HCT116 (cell line): ENCODE results near the gene LYSMD2. TPM values are rescaled to one million over a fixed set of nuclear protein-coding genes. Genes with fewer than 3 reads are reported as not detected.

Source experiments
- ATAC-seq: fragments of 200-7000 bp; cut with Tn5 transposase; 2 replicates; pipeline ENCODE4 v1.9.1; 2020; ENCODE audit warnings: mild to moderate bottlenecking, moderate library complexity
- BruUV-seq: library from RNA; stranded (reverse); fragments of 400-500 nt; replicated peaks from 2 replicates; lab custom pipeline; 2021; lab: Mats Ljungman, UMichigan
- CTCF ChIA-PET: fragments of 300-600 bp; sonication (Branson Sonifier 250); formaldehyde crosslinking; loops from one replicate; lab custom pipeline; 2021; ENCODE audit warnings: antibody characterized with exemption; lab: Charles Lee
- POLR2A ChIA-PET: fragments of 300-600, 350-600 bp; sonication (Branson Sonifier 250); formaldehyde crosslinking; loops from one replicate; lab custom pipeline; 2021; ENCODE audit warnings: antibody characterized with exemption; lab: Charles Lee
- RAD21 ChIA-PET, 2 experiments: fragments of 300-600 bp; sonication (Branson Sonifier 250); formaldehyde crosslinking; loops; one replicate each; lab custom pipeline; 2023; ENCODE audit warnings: low total read pairs in 2 of 2; ENCODE audit not compliant: uncharacterized antibody in 2 of 2, unreplicated experiment in 2 of 2, low non-redundant PET in 1 of 2; lab: Charles Lee
- DNase-seq: peaks from one replicate; pipeline ENCODE4 v3.0.0-alpha.2; 2010; ENCODE audit warnings: low read depth, low spot score
- H2AFZ ChIP-seq: fragments of 200-600 bp; shearing (Covaris generic), sonication (generic); 2 replicates; pipeline ENCODE4 v1.6.1; 2017; ENCODE audit warnings: low read depth, mixed run types, mixed read lengths, antibody characterized with exemption, low read length; ENCODE audit not compliant: poor library complexity, severe bottlenecking
- H3K27ac ChIP-seq: 2 replicates; pipeline ENCODE4 v1.5.1; 2012; ENCODE audit warnings: low read depth, low read length
- H3K27me3 ChIP-seq: fragments of 200-600 bp; sonication (generic); 2 replicates; pipeline ENCODE4 v1.6.1; 2016; ENCODE audit warnings: mixed run types, low read length, mixed read lengths; ENCODE audit not compliant: insufficient read depth
- H3K36me3 ChIP-seq, 2 experiments: fragments of 200-500 bp in 1 of 2; fragments of 200-600 bp in 1 of 2; sonication (Bioruptor generic) in 1 of 2; sonication (generic) in 1 of 2; 2 replicates each; pipeline versions ENCODE4 v1.5.1 to v1.6.1; 2014 to 2016; ENCODE audit warnings: low read length in 2 of 2, inconsistent platforms in 1 of 2, mixed read lengths in 1 of 2, mixed run types in 1 of 2; ENCODE audit not compliant: insufficient read depth in 2 of 2, control insufficient read depth in 1 of 2
- H3K4me1 ChIP-seq, 2 experiments: fragments of 200-600 bp in 1 of 2; sonication (generic) in 1 of 2; 2 replicates each; pipeline versions ENCODE4 v1.5.1 to v1.6.1; 2012 to 2017; ENCODE audit warnings: low read length in 2 of 2, inconsistent platforms in 1 of 2, mild to moderate bottlenecking in 1 of 2, mixed read lengths in 1 of 2, mixed run types in 1 of 2, moderate library complexity in 1 of 2; ENCODE audit not compliant: insufficient read depth in 2 of 2, control insufficient read depth in 1 of 2
- H3K4me2 ChIP-seq: fragments of 200-600 bp; sonication (generic); 2 replicates; pipeline ENCODE4 v1.6.1; 2017; ENCODE audit warnings: mixed run types, low read length, mixed read lengths
- H3K4me3 ChIP-seq, 2 experiments: fragments of 200-600 bp in 1 of 2; sonication (generic) in 1 of 2; replicated peaks in 1 of 2; 2 replicates each; pipeline ENCODE4 v1.5.1; 2011 to 2016; ENCODE audit warnings: low read length in 2 of 2, control low read depth in 1 of 2, low read depth in 1 of 2, mild to moderate bottlenecking in 1 of 2, mixed read lengths in 1 of 2, mixed run types in 1 of 2
- H3K79me2 ChIP-seq: fragments of 200-600 bp; sonication (generic); 2 replicates; pipeline ENCODE4 v1.6.1; 2017; ENCODE audit warnings: mild to moderate bottlenecking, mixed run types, low read length, moderate library complexity, mixed read lengths; ENCODE audit not compliant: insufficient read depth
- H3K9ac ChIP-seq: fragments of 200-600 bp; sonication (generic); 2 replicates; pipeline ENCODE4 v1.6.1; 2016; ENCODE audit warnings: low read length, mixed read lengths
- H3K9me2 ChIP-seq: fragments of 200-600 bp; sonication (generic), shearing (Covaris generic); 2 replicates; pipeline ENCODE4 v1.6.1; 2017; ENCODE audit warnings: mixed run types, mild to moderate bottlenecking, moderate library complexity; ENCODE audit not compliant: insufficient read depth
- H3K9me3 ChIP-seq, 2 experiments: fragments of 200-500 bp in 1 of 2; fragments of 200-600 bp in 1 of 2; sonication (Bioruptor generic) in 1 of 2; sonication (generic) in 1 of 2; 2 replicates each; pipeline ENCODE4 v1.6.1; 2014 to 2017; ENCODE audit warnings: low read length in 2 of 2, mixed read lengths in 2 of 2, inconsistent platforms in 1 of 2, low read depth in 1 of 2, mild to moderate bottlenecking in 1 of 2, mixed run types in 1 of 2, moderate library complexity in 1 of 2; ENCODE audit not compliant: control insufficient read depth in 1 of 2, insufficient read depth in 1 of 2
- H4K20me1 ChIP-seq: fragments of 200-600 bp; sonication (generic), shearing (Covaris generic); 2 replicates; pipeline ENCODE4 v1.6.1; 2017; ENCODE audit warnings: mixed run types, mild to moderate bottlenecking, moderate library complexity; ENCODE audit not compliant: insufficient read depth
- ATF3 ChIP-seq: IDR thresholded peaks from 2 replicates; pipeline ENCODE4 v1.6.1; 2012
- CTCF ChIP-seq, 3 experiments: fragments of 200-600 bp in 1 of 3; sonication (generic) in 1 of 3; IDR thresholded peaks in 2 of 3; conservative IDR thresholded peaks in 1 of 3; 2 replicates each; pipeline ENCODE4 v1.5.1; 2012 to 2017; ENCODE audit warnings: low read depth in 2 of 3, low read length in 2 of 3, antibody characterized with exemption in 1 of 3, borderline replicate concordance in 1 of 3, control low read depth in 1 of 3, mild to moderate bottlenecking in 1 of 3, mixed read lengths in 1 of 3, mixed run types in 1 of 3, moderate library complexity in 1 of 3; ENCODE audit not compliant: insufficient read depth in 1 of 3
- POLR2AphosphoS5 ChIP-seq: IDR thresholded peaks from 2 replicates; pipeline ENCODE4 v1.6.1; 2011; ENCODE audit warnings: mild to moderate bottlenecking, low read depth, low read length, moderate library complexity
- SIN3A ChIP-seq: IDR thresholded peaks from 2 replicates; pipeline ENCODE4 v1.6.1; 2012; ENCODE audit warnings: low read depth
- TCF7L2 ChIP-seq: IDR thresholded peaks from 2 replicates; pipeline ENCODE4 v1.7.0; 2011; ENCODE audit warnings: borderline replicate concordance, inconsistent platforms; ENCODE audit not compliant: insufficient read depth, insufficient read length; ENCODE audit errors: extremely low read depth
- ZBTB33 ChIP-seq: IDR thresholded peaks from 2 replicates; pipeline ENCODE4 v1.6.1; 2011; ENCODE audit warnings: mild to moderate bottlenecking, low read length, moderate library complexity; ENCODE audit not compliant: insufficient replicate concordance; ENCODE audit errors: extremely low read depth
- intact Hi-C: fragments of 100-400 bp; cut with micrococcal nuclease; formaldehyde crosslinking; loops from 2 replicates; pipeline ENCODE4 v1.10.0; 2022
- total RNA-seq: library from RNA; stranded (reverse); gene quantifications from one replicate; pipeline ENCODE4 v1.2.1, GENCODE V29; 2021; ENCODE audit not compliant: unreplicated experiment

The LYSMD2 gene
- total RNA-seq, 1 experiment from 2014 or later = 10.8 TPM

- BruUV-seq = no TSS peak
- RAD21 ChIA-PET = no interaction called here
- no peak for DNase-seq
- peaks cover 21 to 24% of the 10 kb centered on the region in 2 experiments for H3K4me1 ChIP-seq
- TF ChIP-seq POLR2AphosphoS5 (no peak), SIN3A (no peak), CTCF (IDR thresholded peaks at IDR 0.05 in 2 of 3, conservative IDR thresholded peaks at IDR 0.05 in 1 of 3; ENCODE audit: borderline replicate concordance in 1 of 3, insufficient read depth in 1 of 3, low read depth in 2 of 3, low read length in 2 of 3) (peak in 2 of 3 experiments; percentile 26 to 36; a peak in 4 of 6 replicates), TCF7L2 (no peak), ZBTB33 (no peak), ATF3 (no peak)
- CTCF ChIA-PET = no interaction called here
- peak overlapping the region; percentile 51; the same call in 1 of the 2 replicates for H3K27ac ChIP-seq
- no peak overlapping the region for H2AFZ ChIP-seq
- no peaks in the 10 kb centered on the region for H3K79me2 ChIP-seq
- H3K9me3 ChIP-seq = no peaks in the 10 kb centered on the region
- intact Hi-C loops = no loop called here
- H3K9me2 ChIP-seq = no peaks in the 10 kb centered on the region
- 0 out of 4 replicates have a peak, but pooled peaks cover 0 to 2% of the 10 kb centered on the region in 2 experiments for H3K36me3 ChIP-seq
- H3K4me3 ChIP-seq = no peak overlapping the region
- H3K9ac ChIP-seq = no peak overlapping the region
- H3K27me3 ChIP-seq = no peaks in the 10 kb centered on the region
- H4K20me1 ChIP-seq = no peaks in the 10 kb centered on the region
- POLR2A ChIA-PET = no interaction called here
- no peak for ATAC-seq
- H3K4me2 ChIP-seq = peak overlapping the region; percentile 44
Observed at GRCh38 chr15:51727141-51727897, 10.1 kb downstream of the LYSMD2 start.
